HG03520 (cell line): ENCODE measurements around the gene EAF1.
"Not testable (repeated sequence)": the region's sequence is repeated elsewhere in the genome, so short reads cannot be mapped to it uniquely, and the experiment has no call there.

Experiments
- ATAC-seq: cut with Tn5 transposase; IDR thresholded peaks from one replicate; pipeline ENCODE4 v1.9.1; 2021; ENCODE audit warnings: mild to moderate bottlenecking, moderate library complexity; ENCODE audit not compliant: unreplicated experiment

The EAF1 gene

DNA sequence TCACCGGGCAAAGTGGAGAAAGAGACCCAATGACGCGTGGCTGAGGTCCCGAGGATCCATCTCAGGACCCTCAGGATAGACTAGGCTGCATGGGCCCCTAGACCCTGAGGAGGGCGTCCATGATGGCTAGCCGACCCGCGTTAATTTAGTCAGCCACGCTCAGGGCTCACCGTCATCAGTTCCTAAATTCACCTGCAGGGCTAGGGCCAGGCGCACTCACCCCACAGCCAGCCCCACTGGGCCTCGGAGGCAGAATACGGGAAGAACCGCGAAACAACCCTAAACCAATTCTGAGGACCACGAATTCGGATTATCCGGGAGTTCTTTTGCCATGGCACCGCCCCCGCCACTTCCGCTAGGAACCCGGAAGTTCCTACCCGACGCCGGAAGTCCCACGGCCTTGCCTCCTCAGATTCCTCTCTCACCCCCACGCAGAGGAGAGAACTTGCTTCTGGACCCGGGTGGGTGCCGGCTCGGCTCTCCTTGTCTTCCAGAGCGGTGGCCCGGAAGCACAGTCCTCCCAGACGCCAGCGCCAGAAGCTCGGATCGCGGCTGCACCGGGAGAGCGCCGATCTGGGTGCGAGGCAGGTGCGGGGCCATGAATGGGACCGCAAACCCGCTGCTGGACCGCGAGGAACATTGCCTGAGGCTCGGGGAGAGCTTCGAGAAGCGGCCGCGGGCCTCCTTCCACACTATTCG lies at the start of gene EAF1, which contains the start of gene METTL6:
EAF1 (plus strand) TSS at position 417 of the 699 bp plus-strand sequence; CDS start at position 599, 182 bp downstream.
METTL6 (minus strand) TSS at position 363 of the 699 bp plus-strand sequence. CDS start 1,033 bp downstream, outside the sequence.
- peak; percentile 80 for ATAC-seq

GRCh38 chr3:15377961-15378791 lies 49.2 kb upstream of the EAF1 start:
- ATAC-seq, result peak; percentile 73

GRCh38 chr3:15380980-15381890 lies 46.2 kb upstream of the EAF1 start:
- ATAC-seq, result no peak

- ATAC-seq, result no peak
Measured at GRCh38 chr3:15382405-15382923, 44.9 kb upstream of the EAF1 start.

GRCh38 chr3:15384510-15385237 lies 42.7 kb upstream of the EAF1 start:
- peak; percentile 76 for ATAC-seq

- not testable (repeated sequence) for ATAC-seq
Measured at GRCh38 chr3:15385238-15385695, 42.1 kb upstream of the EAF1 start.

DNA sequence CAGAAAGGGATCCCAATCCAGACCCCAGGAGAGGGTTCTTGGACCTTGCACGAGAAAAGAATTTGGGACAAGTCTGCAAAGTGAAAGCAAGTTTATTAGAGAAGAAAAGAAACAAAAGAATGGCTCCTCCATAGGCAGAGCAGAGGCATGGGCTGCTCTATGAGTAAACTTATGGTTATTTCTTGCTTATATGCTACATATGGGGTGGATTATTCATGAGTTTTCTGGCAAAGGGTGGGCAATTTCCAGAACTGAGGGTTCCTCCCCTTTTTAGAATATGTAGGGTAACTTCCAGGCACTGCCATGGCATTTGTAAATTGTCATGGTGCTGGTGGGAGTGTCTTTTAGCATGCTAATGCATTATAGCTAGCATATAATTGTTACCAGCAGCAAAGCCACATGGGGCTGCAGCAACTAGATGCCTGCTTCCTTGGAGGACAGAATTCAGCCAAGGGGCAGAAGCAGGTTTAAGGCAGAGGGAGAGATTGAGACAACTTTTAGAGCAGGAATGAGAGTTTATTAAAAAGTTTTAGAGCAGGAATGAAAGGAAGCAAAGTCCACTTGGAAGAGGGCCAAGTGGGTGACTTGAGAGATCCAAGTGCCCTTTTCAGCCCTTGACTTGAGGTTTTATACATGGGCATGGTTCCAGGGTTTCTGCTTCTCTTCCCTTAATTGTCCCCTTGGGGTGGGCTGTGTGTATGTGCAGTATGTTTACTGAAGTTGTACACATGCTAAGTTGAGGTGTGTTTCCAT lies 41.3 kb upstream of the EAF1 start:
- ATAC-seq, result no peak

DNA sequence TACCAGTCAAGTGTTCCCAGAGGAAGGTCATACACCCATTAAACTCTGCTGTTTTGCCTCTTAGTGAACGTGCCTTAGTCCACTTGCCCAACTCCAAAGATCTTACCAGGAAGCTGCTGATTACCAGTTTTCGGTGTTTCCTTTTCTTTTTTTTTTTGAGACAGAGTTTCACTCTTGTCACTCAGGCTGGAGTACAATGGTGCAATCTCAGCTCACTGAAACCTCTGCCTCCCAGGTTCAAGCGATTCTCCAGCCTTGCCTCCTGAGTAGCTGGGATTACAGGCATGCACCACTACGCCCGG lies 40.8 kb upstream of the EAF1 start:
- not testable (repeated sequence) for ATAC-seq

- no peak for ATAC-seq
Measured at GRCh38 chr3:15387171-15387581, 40.2 kb upstream of the EAF1 start.

DNA sequence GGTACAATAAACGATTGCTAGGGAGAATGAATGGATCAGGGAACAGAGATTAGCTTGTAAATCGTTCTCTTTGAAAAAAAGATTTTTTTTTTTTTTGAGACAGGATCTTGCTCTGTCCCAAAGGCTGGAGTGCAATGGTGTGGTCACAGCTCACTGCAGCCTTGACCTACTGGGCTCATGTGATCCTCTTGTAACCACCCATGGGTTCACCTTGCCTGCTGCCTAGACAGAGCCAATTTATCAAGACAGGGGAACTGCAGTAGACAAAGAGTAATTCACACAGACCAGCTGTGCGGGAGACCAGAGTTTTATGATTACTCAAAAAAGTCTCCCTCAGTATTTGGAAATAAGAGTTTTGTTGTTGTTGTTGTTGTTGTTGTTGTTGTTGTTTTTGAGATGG lies 39.7 kb upstream of the EAF1 start:
- no peak for ATAC-seq

- ATAC-seq, result not testable (repeated sequence)
Measured at GRCh38 chr3:15388335-15388734, 39.1 kb upstream of the EAF1 start.

GRCh38 chr3:15390460-15390859 lies 36.9 kb upstream of the EAF1 start:
- no peak for ATAC-seq

DNA sequence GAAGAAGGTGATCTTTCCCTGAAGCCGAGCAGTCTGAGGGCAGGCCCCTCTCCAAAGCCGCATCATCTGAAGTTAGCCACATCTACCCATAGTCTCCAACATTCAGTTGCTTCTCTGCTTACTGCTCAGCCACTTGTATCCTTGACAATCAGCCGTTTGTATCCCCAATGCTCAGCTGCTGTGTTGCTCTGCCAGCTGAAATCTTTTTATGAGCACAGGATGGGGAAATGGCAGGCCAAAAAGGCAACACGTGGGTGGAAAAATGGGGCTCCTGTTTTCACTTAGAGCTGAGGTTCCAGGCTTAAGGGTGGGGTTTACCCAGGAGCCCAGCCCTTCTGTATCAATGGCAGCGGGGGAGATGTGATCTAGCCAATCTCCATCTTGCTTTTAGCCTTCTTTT lies 36.4 kb upstream of the EAF1 start:
- ATAC-seq, result no peak

DNA sequence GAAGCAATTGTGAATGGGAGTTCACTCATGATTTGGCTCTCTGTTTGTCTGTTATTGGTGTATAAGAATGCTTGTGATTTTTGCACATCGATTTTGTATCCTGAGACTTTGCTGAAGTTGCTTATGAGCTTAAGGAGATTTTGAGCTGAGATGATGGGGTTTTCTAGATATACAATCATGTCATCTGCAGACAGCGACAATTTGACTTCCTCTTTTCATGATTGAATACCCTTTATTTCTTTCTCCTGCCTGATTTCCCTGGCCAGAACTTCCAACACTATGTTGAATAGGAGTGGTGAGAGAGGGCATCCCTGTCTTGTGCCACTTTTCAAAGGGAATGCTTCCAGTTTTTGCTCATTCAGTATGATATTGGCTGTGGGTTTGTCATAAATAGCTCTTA lies 34.1 kb upstream of the EAF1 start:
- not testable (repeated sequence) for ATAC-seq

GRCh38 chr3:15398731-15399133 lies 28.7 kb upstream of the EAF1 start:
- not testable (repeated sequence) for ATAC-seq

DNA sequence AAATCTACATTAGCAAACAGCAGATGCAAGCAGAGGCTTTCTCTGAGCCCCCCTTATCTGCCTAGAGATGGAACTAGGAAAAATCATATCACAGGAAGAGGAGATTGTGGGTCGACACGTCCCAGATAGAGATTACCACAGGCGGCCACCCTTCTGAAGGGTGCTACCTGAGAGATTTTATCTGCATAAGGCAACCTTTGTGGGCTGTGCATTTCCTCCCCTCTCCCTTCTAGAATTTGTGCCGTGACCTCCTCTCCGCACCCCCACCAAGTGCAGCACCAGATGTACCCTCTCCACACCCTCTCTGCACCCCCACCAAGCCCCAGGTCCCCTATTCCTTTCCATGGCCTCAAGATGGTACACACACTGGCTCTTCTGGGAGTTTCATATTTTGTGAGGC lies 27.4 kb upstream of the EAF1 start:
- no peak for ATAC-seq

- no peak for ATAC-seq
Measured at GRCh38 chr3:15401936-15402335, 25.5 kb upstream of the EAF1 start.

- no peak for ATAC-seq
Measured at GRCh38 chr3:15403495-15403894, 23.9 kb upstream of the EAF1 start.

- ATAC-seq, result no peak
Measured at GRCh38 chr3:15403965-15404364, 23.4 kb upstream of the EAF1 start.
